Neural progenitor cell (in vitro differentiated cells): ENCODE results near the gene RBMX. TPM values are rescaled to one million over a fixed set of nuclear protein-coding genes. Genes with fewer than 3 reads are reported as not detected.

ENCODE experiments used
- DNase-seq: peaks from one replicate; pipeline ENCODE4 v3.0.0-alpha.2; 2016; ENCODE audit warnings: low spot score
- H2AFZ ChIP-seq: fragments of 200-600 bp; sonication (generic); replicated peaks from 2 replicates; pipeline ENCODE4 v1.6.1; 2016; ENCODE audit warnings: antibody characterized with exemption
- H3F3A ChIP-seq: fragments of 200-600 bp; sonication (generic); 2 replicates; pipeline ENCODE4 v1.6.1; 2016; ENCODE audit warnings: antibody characterized with exemption, low read depth
- H3K27ac ChIP-seq: fragments of 200-600 bp; sonication (generic); 2 replicates; pipeline ENCODE4 v1.5.1; 2016; ENCODE audit warnings: mild to moderate bottlenecking
- H3K27me3 ChIP-seq: fragments of 200-600 bp; sonication (generic); 2 replicates; pipeline ENCODE4 v1.6.1; 2016; ENCODE audit warnings: mild to moderate bottlenecking, moderate library complexity
- H3K36me3 ChIP-seq: fragments of 200-600 bp; sonication (generic); 2 replicates; pipeline ENCODE4 v1.5.1; 2016
- H3K4me1 ChIP-seq: fragments of 200-600 bp; sonication (generic); 2 replicates; pipeline ENCODE4 v1.6.1; 2016; ENCODE audit warnings: mixed run types
- H3K4me2 ChIP-seq: fragments of 200-600 bp; sonication (generic); 2 replicates; pipeline ENCODE4 v1.6.1; 2016
- H3K4me3 ChIP-seq: fragments of 200-600 bp; sonication (generic); 2 replicates; pipeline ENCODE4 v1.5.1; 2016
- H3K79me2 ChIP-seq: fragments of 200-600 bp; sonication (generic); 2 replicates; pipeline ENCODE4 v1.6.1; 2016; ENCODE audit warnings: low read depth
- H3K9ac ChIP-seq: fragments of 200-600 bp; sonication (generic); 2 replicates; pipeline ENCODE4 v1.6.1; 2016
- H3K9me3 ChIP-seq: fragments of 200-600 bp; sonication (generic); 2 replicates; pipeline ENCODE4 v1.5.1; 2016; ENCODE audit warnings: low read depth
- H4K20me1 ChIP-seq: fragments of 200-600 bp; sonication (generic); 2 replicates; pipeline ENCODE4 v1.6.1; 2016; ENCODE audit warnings: low read depth
- H3K27ac Mint-ChIP-seq: 3 replicates; pipeline ENCODE4 v1.8.0; 2021; ENCODE audit warnings: mixed read lengths
- H3K27me3 Mint-ChIP-seq: 2 replicates; pipeline ENCODE4 v1.8.0; 2022; ENCODE audit warnings: low read depth, mild to moderate bottlenecking, inconsistent platforms, moderate library complexity, mixed read lengths; ENCODE audit not compliant: insufficient read depth
- H3K36me3 Mint-ChIP-seq: 3 replicates; pipeline ENCODE4 v1.8.0; 2021; ENCODE audit warnings: mixed read lengths
- H3K4me1 Mint-ChIP-seq: 3 replicates; pipeline ENCODE4 v1.8.0; 2021; ENCODE audit warnings: mixed read lengths
- H3K4me3 Mint-ChIP-seq: 3 replicates; pipeline ENCODE4 v1.8.0; 2021; ENCODE audit warnings: mild to moderate bottlenecking, moderate library complexity, mixed read lengths
- H3K9me3 Mint-ChIP-seq: 3 replicates; pipeline ENCODE4 v1.8.0; 2020; ENCODE audit warnings: mixed read lengths
- EZH2 ChIP-seq: fragments of 200-600 bp; sonication (generic); IDR thresholded peaks from 2 replicates; pipeline ENCODE4 v1.6.1; 2017; ENCODE audit warnings: antibody characterized with exemption, mild to moderate bottlenecking, moderate library complexity
- EZH2phosphoT487 ChIP-seq: fragments of 200-600 bp; sonication (generic); IDR thresholded peaks from 2 replicates; pipeline ENCODE4 v1.6.1; 2017; ENCODE audit warnings: antibody characterized with exemption
- total RNA-seq: library from RNA; depleted of rRNA; stranded (reverse); fragments of >200 nt; gene quantifications from 2 replicates; pipeline ENCODE4 v1.2.3, GENCODE V29; 2015; ENCODE audit warnings: low replicate concordance
- TF ChIP-seq, protein P1 (sequence below): fragments of 200-600 bp; sonication (generic); IDR thresholded peaks from 2 replicates; pipeline ENCODE4 v1.5.1; 2017; ENCODE audit warnings: antibody characterized with exemption, mild to moderate bottlenecking

The RBMX gene
- total RNA-seq, 1 donor from 2014 or later = 1,287 TPM

DNA sequence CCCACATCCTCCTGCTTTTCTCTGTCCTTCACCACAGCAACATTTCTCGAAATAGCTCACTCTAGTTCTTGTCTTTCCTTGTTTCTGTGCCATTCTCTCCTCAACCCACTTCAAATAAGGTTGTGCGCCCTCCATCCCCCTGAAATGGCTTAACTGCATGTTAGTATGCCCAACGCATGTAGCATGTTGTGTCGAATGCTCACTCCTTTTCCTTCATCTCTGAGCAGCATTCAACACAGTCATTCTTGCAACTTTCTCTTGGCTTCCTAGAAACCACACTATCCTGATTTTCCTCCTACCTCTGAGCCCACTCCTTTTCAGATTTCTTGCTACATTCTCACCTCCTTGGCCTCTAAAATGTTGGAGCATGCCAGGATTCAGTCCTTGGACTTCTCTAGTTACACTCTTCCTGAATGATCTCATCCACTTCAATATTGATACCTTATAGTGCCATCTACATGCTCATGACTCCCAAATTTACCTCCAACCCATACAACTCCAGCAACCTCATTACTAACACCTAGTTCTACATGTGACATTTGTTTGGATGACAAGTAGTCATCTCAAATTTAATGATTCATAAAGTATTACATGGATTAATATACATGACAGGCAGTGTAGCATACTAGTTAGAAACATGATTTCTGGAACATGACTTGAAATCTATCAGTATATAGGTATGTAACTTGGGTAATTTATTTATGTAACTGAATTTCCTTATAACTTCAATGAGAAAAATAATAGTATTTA is 22.3 kb downstream of the RBMX start:
- H3K4me3 Mint-ChIP-seq = no peak overlapping the region
- peaks cover 4% of the 10 kb centered on the region for H3K9me3 ChIP-seq

GRCh38 chrX:136856551-136856950 is 24.0 kb downstream of the RBMX start:
- H3K9ac ChIP-seq = no peak overlapping the region
- H3K9me3 ChIP-seq = peaks cover 4% of the 10 kb centered on the region
- no peak for DNase-seq
- H3K4me3 ChIP-seq = no peak overlapping the region
- H3K4me2 ChIP-seq = no peak overlapping the region
- no peaks in the 10 kb centered on the region for H3K4me1 ChIP-seq
- H3K27me3 ChIP-seq = no peaks in the 10 kb centered on the region
- Mint-ChIP-seq H3K4me1 (no peaks in the 10 kb centered on the region), H3K36me3 (peaks cover 29% of the 10 kb centered on the region), H3K4me3 (no peak overlapping the region), H3K27me3 (peaks cover 8% of the 10 kb centered on the region), H3K9me3 (peaks cover 9% of the 10 kb centered on the region), H3K27ac (no peak overlapping the region)
- no peaks in the 10 kb centered on the region for H3K36me3 ChIP-seq
- no peaks in the 10 kb centered on the region for H3K79me2 ChIP-seq
- peaks cover 4% of the 10 kb centered on the region for H3F3A ChIP-seq
- H3K27ac ChIP-seq = no peak overlapping the region
- no peak for TF ChIP-seq EZH2phosphoT487
- peaks cover 5% of the 10 kb centered on the region for H4K20me1 ChIP-seq
- no peak overlapping the region for H2AFZ ChIP-seq

More for the DNA sequence above, 22.3 kb downstream of the RBMX start:
- Mint-ChIP-seq H3K27me3 (peaks cover 6% of the 10 kb centered on the region), H3K36me3 (peaks cover 35% of the 10 kb centered on the region), H3K9me3 (peaks cover 10% of the 10 kb centered on the region), H3K4me1 (no peaks in the 10 kb centered on the region), H3K27ac (no peak overlapping the region)
- H3K4me3 ChIP-seq = no peak overlapping the region
- no peaks in the 10 kb centered on the region for H3K4me1 ChIP-seq
- H3K27ac ChIP-seq = no peak overlapping the region
- H3K27me3 ChIP-seq = no peaks in the 10 kb centered on the region
- H3K4me2 ChIP-seq = no peak overlapping the region
- peaks cover 16% of the 10 kb centered on the region for H4K20me1 ChIP-seq
- H2AFZ ChIP-seq = no peak overlapping the region
- TF ChIP-seq EZH2 (no peak), EZH2phosphoT487 (no peak)
- TF ChIP-seq, protein P1, sequence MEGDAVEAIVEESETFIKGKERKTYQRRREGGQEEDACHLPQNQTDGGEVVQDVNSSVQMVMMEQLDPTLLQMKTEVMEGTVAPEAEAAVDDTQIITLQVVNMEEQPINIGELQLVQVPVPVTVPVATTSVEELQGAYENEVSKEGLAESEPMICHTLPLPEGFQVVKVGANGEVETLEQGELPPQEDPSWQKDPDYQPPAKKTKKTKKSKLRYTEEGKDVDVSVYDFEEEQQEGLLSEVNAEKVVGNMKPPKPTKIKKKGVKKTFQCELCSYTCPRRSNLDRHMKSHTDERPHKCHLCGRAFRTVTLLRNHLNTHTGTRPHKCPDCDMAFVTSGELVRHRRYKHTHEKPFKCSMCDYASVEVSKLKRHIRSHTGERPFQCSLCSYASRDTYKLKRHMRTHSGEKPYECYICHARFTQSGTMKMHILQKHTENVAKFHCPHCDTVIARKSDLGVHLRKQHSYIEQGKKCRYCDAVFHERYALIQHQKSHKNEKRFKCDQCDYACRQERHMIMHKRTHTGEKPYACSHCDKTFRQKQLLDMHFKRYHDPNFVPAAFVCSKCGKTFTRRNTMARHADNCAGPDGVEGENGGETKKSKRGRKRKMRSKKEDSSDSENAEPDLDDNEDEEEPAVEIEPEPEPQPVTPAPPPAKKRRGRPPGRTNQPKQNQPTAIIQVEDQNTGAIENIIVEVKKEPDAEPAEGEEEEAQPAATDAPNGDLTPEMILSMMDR = no peak
- H3K79me2 ChIP-seq = no peaks in the 10 kb centered on the region
- no peaks in the 10 kb centered on the region for H3K36me3 ChIP-seq
- H3K9ac ChIP-seq = no peak overlapping the region
- peaks cover 4% of the 10 kb centered on the region for H3F3A ChIP-seq
- DNase-seq = no peak

DNA sequence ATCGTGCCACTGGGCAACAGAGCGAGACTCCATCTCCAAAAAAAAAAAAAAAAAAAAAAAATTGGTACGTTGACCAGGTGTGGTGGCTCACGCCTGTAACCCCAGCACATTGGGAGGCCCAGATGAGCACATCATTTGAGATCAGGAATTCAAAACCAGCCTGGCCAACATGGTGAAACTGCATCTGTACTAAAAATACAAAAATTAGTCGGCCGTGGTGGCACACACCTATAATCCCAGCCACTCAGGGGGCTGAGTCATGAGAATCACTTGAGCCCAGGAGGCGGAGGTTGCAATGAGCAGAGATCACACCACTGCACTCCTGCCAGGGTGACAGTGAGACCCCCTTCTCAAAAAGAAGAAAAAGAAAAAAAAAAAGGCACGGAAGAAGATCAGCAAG is 24.5 kb downstream of the RBMX start:
- Histone ChIP-seq H2AFZ (no peak overlapping the region), H3K27ac (no peak overlapping the region), H3K4me3 (no peak overlapping the region), H3K9me3 (peaks cover 4% of the 10 kb centered on the region), H3K79me2 (no peaks in the 10 kb centered on the region), H4K20me1 (peaks cover 5% of the 10 kb centered on the region), H3F3A (peaks cover 4% of the 10 kb centered on the region), H3K9ac (no peak overlapping the region), H3K36me3 (no peaks in the 10 kb centered on the region), H3K4me2 (no peak overlapping the region), H3K4me1 (no peaks in the 10 kb centered on the region), H3K27me3 (no peaks in the 10 kb centered on the region)
- DNase-seq = no peak
- Mint-ChIP-seq H3K27me3 (peaks cover 8% of the 10 kb centered on the region), H3K4me3 (no peak overlapping the region), H3K4me1 (no peaks in the 10 kb centered on the region), H3K9me3 (peaks cover 9% of the 10 kb centered on the region), H3K36me3 (peaks cover 28% of the 10 kb centered on the region), H3K27ac (no peak overlapping the region)
- TF ChIP-seq EZH2 (no peak), EZH2phosphoT487 (no peak)
- TF ChIP-seq, protein P1 = no peak

DNA sequence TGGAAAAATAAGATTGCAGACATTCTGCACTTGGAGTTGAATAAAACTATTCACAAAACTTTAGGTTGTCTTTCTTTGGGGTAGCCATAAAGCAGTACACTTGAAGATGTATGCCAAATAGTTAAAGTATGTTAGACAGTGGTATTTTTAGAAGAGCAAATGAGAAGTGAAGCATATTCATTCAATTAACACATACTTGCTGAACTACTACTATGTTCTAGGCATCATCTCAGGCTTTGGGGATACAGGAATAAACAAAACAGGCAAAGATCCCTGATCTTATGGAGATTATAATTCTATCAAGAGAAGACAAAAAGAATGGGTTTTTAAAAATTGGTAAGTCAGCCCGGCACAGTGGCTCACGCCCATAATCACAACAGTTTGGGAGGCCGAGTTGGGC is 29.0 kb downstream of the RBMX start:
- no peaks in the 10 kb centered on the region for H3K4me1 ChIP-seq
- peaks cover 5% of the 10 kb centered on the region for H4K20me1 ChIP-seq
- peaks cover 4% of the 10 kb centered on the region for H3K9me3 ChIP-seq
- no peak overlapping the region for H3K4me3 ChIP-seq
- no peak overlapping the region for H3K27ac ChIP-seq
- H2AFZ ChIP-seq = no peak overlapping the region
- Mint-ChIP-seq H3K27me3 (peaks cover 2% of the 10 kb centered on the region), H3K4me1 (no peaks in the 10 kb centered on the region), H3K9me3 (peaks cover 18% of the 10 kb centered on the region), H3K4me3 (no peak overlapping the region), H3K27ac (no peak overlapping the region), H3K36me3 (peaks cover 32% of the 10 kb centered on the region)
- H3K27me3 ChIP-seq = no peaks in the 10 kb centered on the region
- no peak overlapping the region for H3K9ac ChIP-seq
- H3K36me3 ChIP-seq = no peaks in the 10 kb centered on the region
- no peaks in the 10 kb centered on the region for H3K79me2 ChIP-seq
- no peaks in the 10 kb centered on the region for H3F3A ChIP-seq
- TF ChIP-seq EZH2phosphoT487 (no peak), EZH2 (no peak)
- TF ChIP-seq, protein P1 = no peak
- no peak for DNase-seq
- no peak overlapping the region for H3K4me2 ChIP-seq
